ENCODE results near the gene MAPK7. TPM values are rescaled to one million over a fixed set of nuclear protein-coding genes. Genes with fewer than 3 reads are reported as not detected.

Gene MAPK7
- total RNA-seq, 2 experiments from 2014 or later = 8.1 to 19.3 TPM

GRCh38 chr17:19365499-19365817 lies 12.8 kb upstream of the MAPK7 start:
- TF ChIP-seq EZH2phosphoT487 (IDR thresholded peaks at IDR 0.05; ENCODE audit: borderline replicate concordance, low read depth, low read length) = no peak
- TF ChIP-seq CTCF (conservative IDR thresholded peaks at IDR 0.05; ENCODE audit: low read length) = no peak
- H3K9me2 ChIP-seq (ENCODE audit: insufficient read depth, low read length) = no peaks in the 10 kb centered on the region
- POLR2A ChIA-PET = interaction anchor here (0.7 to 2.1 kb wide), 2 partner anchors 9 to 12 kb away, joined by 3 to 13 read pairs; partner anchors contain the start of gene MAPK7
- no TSS peak for BruUV-seq (replicated peaks)
- H3K4me1 ChIP-seq (ENCODE audit: insufficient read depth, low read length, poor library complexity, severe bottlenecking) = peaks cover 20% of the 10 kb centered on the region
- intact Hi-C loops (cut with micrococcal nuclease; ENCODE audit: unreplicated experiment) = loop anchor here (2.0 kb wide), 1 partner anchor 67 kb away; no protein-coding TSS in a partner anchor
- H3K4me3 ChIP-seq (ENCODE audit: low read depth, low read length, poor library complexity, severe bottlenecking) = no peak overlapping the region
- CTCF ChIA-PET (ENCODE audit: unreplicated experiment) = no interaction called here
- no peaks in the 10 kb centered on the region for H4K20me1 ChIP-seq (ENCODE audit: insufficient read depth, low read length)
- H3K9me3 ChIP-seq (ENCODE audit: low read length) = no peaks in the 10 kb centered on the region
- H3K79me2 ChIP-seq (ENCODE audit: insufficient read depth, low read depth, low read length) = peaks cover 3% of the 10 kb centered on the region; the same call in 1 of the 2 replicates
- H2AFZ ChIP-seq (ENCODE audit: low read length) = no peak overlapping the region
- no peak overlapping the region for H3K27ac ChIP-seq (ENCODE audit: low read depth, low read length, poor library complexity, severe bottlenecking)
- no peaks in the 10 kb centered on the region for H3K36me3 ChIP-seq (ENCODE audit: insufficient read depth, low read length)
- H3K4me2 ChIP-seq (ENCODE audit: low read length) = no peak overlapping the region
- DNase-seq (ENCODE audit: low spot score) = no peak

GRCh38 chr17:19365833-19366636 lies 12.3 kb upstream of the MAPK7 start:
- Histone ChIP-seq H4K20me1 (ENCODE audit: insufficient read depth, low read length) (no peaks in the 10 kb centered on the region), H3K79me2 (ENCODE audit: insufficient read depth, low read depth, low read length) (peaks cover 3% of the 10 kb centered on the region; the same call in 1 of the 2 replicates), H3K27ac (ENCODE audit: low read depth, low read length, poor library complexity, severe bottlenecking) (no peak overlapping the region), H2AFZ (ENCODE audit: low read length) (no peak overlapping the region), H3K4me2 (ENCODE audit: low read length) (no peak overlapping the region), H3K9me3 (ENCODE audit: low read length) (no peaks in the 10 kb centered on the region), H3K9me2 (ENCODE audit: insufficient read depth, low read length) (no peaks in the 10 kb centered on the region), H3K36me3 (ENCODE audit: insufficient read depth, low read length) (no peaks in the 10 kb centered on the region), H3K4me3 (ENCODE audit: low read depth, low read length, poor library complexity, severe bottlenecking) (no peak overlapping the region), H3K4me1 (ENCODE audit: insufficient read depth, low read length, poor library complexity, severe bottlenecking) (peaks cover 26% of the 10 kb centered on the region)
- intact Hi-C loops (cut with micrococcal nuclease; ENCODE audit: unreplicated experiment) = loop anchor here (2.0 kb wide), 1 partner anchor 67 kb away; no protein-coding TSS in a partner anchor
- POLR2A ChIA-PET = interaction anchor here (0.7 to 2.1 kb wide), 2 partner anchors 8 to 12 kb away, joined by 3 to 13 read pairs; partner anchors contain the start of gene MAPK7
- CTCF ChIA-PET (ENCODE audit: unreplicated experiment) = no interaction called here
- TF ChIP-seq CTCF (conservative IDR thresholded peaks at IDR 0.05; ENCODE audit: low read length) (no peak), EZH2phosphoT487 (IDR thresholded peaks at IDR 0.05; ENCODE audit: borderline replicate concordance, low read depth, low read length) (no peak)
- no peak for DNase-seq (ENCODE audit: low spot score)
- no TSS peak for BruUV-seq (replicated peaks)

- Histone ChIP-seq H4K20me1 (ENCODE audit: insufficient read depth, low read length) (no peaks in the 10 kb centered on the region), H3K4me2 (ENCODE audit: low read length) (no peak overlapping the region), H3K36me3 (ENCODE audit: insufficient read depth, low read length) (no peaks in the 10 kb centered on the region), H3K9me3 (ENCODE audit: low read length) (no peaks in the 10 kb centered on the region), H3K9me2 (ENCODE audit: insufficient read depth, low read length) (no peaks in the 10 kb centered on the region), H3K4me3 (ENCODE audit: low read depth, low read length, poor library complexity, severe bottlenecking) (no peak overlapping the region), H3K79me2 (ENCODE audit: insufficient read depth, low read depth, low read length) (peaks cover 3% of the 10 kb centered on the region; the same call in 1 of the 2 replicates), H2AFZ (ENCODE audit: low read length) (no peak overlapping the region), H3K27ac (ENCODE audit: low read depth, low read length, poor library complexity, severe bottlenecking) (no peak overlapping the region), H3K4me1 (ENCODE audit: insufficient read depth, low read length, poor library complexity, severe bottlenecking) (peaks cover 27% of the 10 kb centered on the region)
- no TSS peak for BruUV-seq (replicated peaks)
- no peak for TF ChIP-seq CTCF (conservative IDR thresholded peaks at IDR 0.05; ENCODE audit: low read length)
- no peak for TF ChIP-seq EZH2phosphoT487 (IDR thresholded peaks at IDR 0.05; ENCODE audit: borderline replicate concordance, low read depth, low read length)
- CTCF ChIA-PET (ENCODE audit: unreplicated experiment) = no interaction called here
- intact Hi-C loops (cut with micrococcal nuclease; ENCODE audit: unreplicated experiment) = no loop called here
- POLR2A ChIA-PET = no interaction called here
- no peak for DNase-seq (ENCODE audit: low spot score)
Observed at GRCh38 chr17:19366637-19366972, 11.7 kb upstream of the MAPK7 start.
